HCEC 1CT (cell line): Measurements from ENCODE around the gene CNMD.

Experiments
- DNase-seq: peaks from one replicate; pipeline ENCODE4 v3.0.0-alpha.2; 2017

Gene CNMD

DNA sequence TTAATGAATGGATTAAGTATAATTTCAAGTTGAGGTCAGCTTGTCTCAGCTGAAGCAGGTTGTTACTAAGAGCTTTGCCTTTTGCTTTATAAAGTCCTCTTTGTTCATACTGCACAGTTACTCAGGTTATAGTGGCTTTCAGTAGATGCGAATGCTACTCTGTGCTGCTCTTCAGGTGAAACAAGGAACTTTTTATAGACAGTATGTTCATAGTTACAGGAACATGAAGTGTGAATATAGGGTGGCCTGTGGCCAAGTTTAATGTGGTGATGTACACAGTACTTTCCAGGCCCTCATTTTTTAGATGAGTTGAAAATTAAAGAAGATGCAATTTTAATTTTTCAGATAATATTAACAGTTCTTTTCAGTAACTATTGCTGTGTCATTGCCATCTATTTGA, 66.2 kb downstream of the CNMD start:
- DNase-seq, result no peak

DNA sequence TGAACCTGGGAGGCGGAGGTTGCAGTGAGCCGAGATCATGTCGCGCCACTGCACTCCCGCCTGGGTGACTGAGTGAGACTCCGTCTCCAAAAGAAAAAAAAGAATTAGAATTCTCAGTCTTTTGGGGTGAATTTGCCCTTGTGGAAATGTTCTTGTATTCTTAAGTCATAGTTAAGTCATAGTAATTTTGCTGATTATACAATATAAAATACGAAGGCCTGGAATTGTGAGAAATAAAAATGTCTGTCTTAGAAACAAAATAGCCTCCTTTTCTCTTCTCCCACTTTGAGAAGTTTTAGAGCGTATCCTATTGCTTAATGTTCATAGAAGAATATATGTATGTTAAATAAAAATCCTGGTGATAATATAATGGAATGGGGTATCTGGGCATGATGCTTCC, 68.9 kb downstream of the CNMD start:
- no peak for DNase-seq

DNA sequence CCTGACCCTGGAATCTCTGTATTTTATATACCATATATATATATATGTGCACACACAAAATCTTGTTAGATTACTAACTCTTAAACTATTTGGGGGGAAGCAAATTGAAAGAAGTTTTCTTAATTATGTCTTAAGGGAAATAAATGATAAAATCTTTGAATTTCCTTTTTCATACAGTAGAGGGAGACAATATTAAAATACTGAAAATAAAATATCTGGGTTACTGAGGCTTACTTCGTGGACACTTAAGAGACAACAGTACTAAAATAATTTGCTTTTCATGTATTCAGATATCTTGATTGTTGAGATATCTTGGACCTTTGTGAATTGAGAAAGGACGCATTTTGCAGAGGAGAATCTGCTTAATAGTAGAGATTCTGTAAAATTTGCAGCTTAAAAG, 69.9 kb downstream of the CNMD start:
- DNase-seq, result no peak

DNA sequence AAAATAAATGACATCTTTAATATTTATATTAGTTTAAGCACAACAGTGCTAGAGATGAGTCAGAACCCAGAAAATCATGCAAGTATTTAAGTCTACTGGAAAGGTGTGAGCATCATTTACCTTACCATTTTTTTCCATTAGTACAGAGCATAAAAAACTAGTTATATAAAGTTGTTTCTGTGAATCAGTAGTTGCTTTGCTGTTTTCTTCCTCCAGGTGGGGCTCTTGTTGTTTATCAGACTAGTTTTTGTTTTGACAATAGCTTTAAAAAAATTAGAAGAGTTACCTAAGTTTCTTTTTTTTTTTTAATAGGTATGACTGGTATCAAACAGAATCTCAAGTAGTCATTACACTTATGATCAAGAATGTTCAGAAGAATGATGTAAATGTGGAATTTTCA, 74.3 kb downstream of the CNMD start:
- DNase-seq, result peak; percentile 47

DNA sequence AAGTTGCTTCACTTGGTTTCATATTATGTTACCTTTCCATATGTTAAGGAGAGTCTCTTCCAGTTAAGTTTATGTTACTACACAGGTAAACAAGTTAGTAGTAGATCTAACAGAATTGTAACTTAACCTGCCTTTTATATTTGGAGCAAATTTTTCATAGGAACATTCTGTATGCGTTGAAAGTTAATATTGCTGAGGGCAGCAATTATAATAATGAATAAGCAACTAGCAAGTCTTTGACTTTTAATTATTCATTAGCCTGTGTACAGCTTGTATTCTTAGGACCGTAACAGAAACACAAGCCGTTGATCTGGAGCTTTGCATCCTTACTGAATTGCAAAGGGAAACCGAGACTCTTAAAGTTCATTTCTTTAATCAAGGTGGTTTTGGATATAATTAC, 75.3 kb downstream of the CNMD start:
- no peak for DNase-seq

DNA sequence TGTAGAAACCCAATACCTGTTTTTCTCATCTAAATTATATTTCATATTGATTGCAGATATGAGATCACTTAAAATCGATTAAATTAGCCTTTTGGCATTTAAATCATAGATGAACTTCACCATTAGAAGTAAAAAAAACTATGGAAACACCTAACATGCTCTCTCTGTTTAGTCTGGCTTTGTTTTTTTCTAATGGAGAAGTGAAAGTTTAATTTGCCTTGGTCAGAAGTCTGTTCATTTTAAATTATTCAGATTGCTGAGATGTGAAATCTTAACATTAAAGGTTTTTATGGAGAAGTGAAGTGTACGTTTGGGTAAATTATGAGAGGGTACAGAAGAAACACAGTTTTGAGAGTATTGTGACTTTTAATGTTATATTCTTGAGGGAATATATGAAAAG, 80.3 kb downstream of the CNMD start:
- DNase-seq, result no peak
